ENCODE measurements around the gene SEPTIN12. TPM values are rescaled to one million over a fixed set of nuclear protein-coding genes. Genes with fewer than 3 reads are reported as not detected.

Gene SEPTIN12, protein sequence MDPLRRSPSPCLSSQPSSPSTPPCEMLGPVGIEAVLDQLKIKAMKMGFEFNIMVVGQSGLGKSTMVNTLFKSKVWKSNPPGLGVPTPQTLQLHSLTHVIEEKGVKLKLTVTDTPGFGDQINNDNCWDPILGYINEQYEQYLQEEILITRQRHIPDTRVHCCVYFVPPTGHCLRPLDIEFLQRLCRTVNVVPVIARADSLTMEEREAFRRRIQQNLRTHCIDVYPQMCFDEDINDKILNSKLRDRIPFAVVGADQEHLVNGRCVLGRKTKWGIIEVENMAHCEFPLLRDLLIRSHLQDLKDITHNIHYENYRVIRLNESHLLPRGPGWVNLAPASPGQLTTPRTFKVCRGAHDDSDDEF
- not detected for total RNA-seq (2021; ENCODE audit: unreplicated experiment)
- polyA plus RNA-seq (2012; ENCODE audit: insufficient read length) = not detected
- Bru-seq, nascent RNA = percentile 3 among the genes with signal in this experiment
- BruChase-seq, experiment 1, labeled RNA remaining after a 2-hour chase = not detected
- BruChase-seq, experiment 2, labeled RNA remaining after a 6-hour chase = percentile 28 among the genes with signal in this experiment
- long read RNA-seq = 0 reads

DNA sequence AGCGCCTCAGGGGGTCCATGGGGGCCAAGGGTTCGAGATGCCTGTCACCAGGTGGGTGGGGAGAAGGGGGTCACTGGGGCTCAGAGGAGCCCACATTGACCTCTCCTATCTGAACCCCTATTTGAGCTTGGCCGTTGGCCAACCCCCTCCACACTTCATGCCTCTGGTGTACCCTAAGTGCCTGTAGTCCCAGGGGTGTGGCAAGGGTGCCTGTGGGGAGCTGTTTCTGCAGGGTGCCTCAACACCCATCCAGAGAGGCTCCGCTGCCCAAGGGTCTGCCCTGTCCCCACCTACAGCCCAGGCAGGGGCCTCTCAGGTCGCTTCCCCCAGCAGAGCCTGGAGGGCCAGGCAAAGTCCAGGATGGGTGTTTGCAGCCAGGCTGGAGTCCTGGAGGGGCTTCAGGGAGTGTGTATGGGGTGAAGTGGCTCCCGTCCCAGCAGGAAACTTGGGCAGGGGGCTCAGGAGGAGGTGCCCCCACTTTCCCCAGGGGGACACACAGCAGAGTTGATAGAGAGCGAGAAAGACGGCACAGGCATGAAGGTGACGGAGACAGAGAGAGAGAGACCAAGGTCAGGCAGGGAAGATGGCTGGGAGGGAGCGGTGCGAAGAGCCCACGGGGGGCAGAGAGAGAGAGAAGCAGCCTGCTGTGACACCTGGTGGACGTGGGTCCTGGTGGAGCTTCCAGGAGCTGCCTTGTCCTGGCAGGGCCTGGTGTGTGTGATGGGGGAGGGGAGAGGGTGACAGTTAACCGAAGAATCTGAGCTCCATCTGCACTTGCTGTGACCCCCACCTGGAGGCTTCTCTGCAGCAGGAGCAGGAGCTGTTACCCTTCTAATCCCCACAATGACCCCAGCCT, at the start of gene SEPTIN12:
TSS of gene SEPTIN12 (minus strand) at position 719 of the 856 bp plus-strand sequence. CDS start at position 19, 700 bp downstream.
- no peak within 1 kb of the TSS for H3K4me3 ChIP-seq (ENCODE audit: low read depth in 2 of 2, low read length in 2 of 2)
- no peak within 1 kb of the TSS for H3K27ac ChIP-seq (ENCODE audit: low read length)
- H3K4me1 ChIP-seq (ENCODE audit: control insufficient read depth, insufficient read depth, low read length) = peaks cover 8% of the 10 kb centered on the region; the same call in 1 of the 2 replicates
- TF ChIP-seq, protein P1, sequence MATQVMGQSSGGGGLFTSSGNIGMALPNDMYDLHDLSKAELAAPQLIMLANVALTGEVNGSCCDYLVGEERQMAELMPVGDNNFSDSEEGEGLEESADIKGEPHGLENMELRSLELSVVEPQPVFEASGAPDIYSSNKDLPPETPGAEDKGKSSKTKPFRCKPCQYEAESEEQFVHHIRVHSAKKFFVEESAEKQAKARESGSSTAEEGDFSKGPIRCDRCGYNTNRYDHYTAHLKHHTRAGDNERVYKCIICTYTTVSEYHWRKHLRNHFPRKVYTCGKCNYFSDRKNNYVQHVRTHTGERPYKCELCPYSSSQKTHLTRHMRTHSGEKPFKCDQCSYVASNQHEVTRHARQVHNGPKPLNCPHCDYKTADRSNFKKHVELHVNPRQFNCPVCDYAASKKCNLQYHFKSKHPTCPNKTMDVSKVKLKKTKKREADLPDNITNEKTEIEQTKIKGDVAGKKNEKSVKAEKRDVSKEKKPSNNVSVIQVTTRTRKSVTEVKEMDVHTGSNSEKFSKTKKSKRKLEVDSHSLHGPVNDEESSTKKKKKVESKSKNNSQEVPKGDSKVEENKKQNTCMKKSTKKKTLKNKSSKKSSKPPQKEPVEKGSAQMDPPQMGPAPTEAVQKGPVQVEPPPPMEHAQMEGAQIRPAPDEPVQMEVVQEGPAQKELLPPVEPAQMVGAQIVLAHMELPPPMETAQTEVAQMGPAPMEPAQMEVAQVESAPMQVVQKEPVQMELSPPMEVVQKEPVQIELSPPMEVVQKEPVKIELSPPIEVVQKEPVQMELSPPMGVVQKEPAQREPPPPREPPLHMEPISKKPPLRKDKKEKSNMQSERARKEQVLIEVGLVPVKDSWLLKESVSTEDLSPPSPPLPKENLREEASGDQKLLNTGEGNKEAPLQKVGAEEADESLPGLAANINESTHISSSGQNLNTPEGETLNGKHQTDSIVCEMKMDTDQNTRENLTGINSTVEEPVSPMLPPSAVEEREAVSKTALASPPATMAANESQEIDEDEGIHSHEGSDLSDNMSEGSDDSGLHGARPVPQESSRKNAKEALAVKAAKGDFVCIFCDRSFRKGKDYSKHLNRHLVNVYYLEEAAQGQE (IDR thresholded peaks at IDR 0.05; ENCODE audit: insufficient read depth in 1 of 2, low read depth in 2 of 2, low read length in 1 of 2) = no peak
- TF ChIP-seq SIN3A (IDR thresholded peaks at IDR 0.05; ENCODE audit: borderline replicate concordance, insufficient read depth, low read depth, low read length) (no peak), TCF7L2 (IDR thresholded peaks at IDR 0.05; ENCODE audit: low read depth, low read length) (no peak), POLR2AphosphoS5 (IDR thresholded peaks at IDR 0.05; ENCODE audit: low read depth, low read length) (no peak)
- DNase-seq (ENCODE audit: low read depth, low spot score) (no peak), ATAC-seq (no peak)
- ChIA-PET CTCF (no interaction called here), POLR2A (no interaction called here)
- in situ Hi-C loops (cut with HindIII; ENCODE audit: low pct_unique_long_range_greater_than_20kb, low sequenced_read_pairs) = no loop called here
- H3K9me3 ChIP-seq (ENCODE audit: control insufficient read depth, insufficient read depth, low read depth, low read length) = no peaks in the 10 kb centered on the region
- intact Hi-C loops (cut with micrococcal nuclease; ENCODE audit: unreplicated experiment) = no loop called here
- no peaks in the 10 kb centered on the region for H3K36me3 ChIP-seq (ENCODE audit: control insufficient read depth, insufficient read depth, low read length)
- H3K27me3 ChIP-seq (ENCODE audit: control insufficient read depth, insufficient read depth, low read length) = no peaks in the 10 kb centered on the region
- no TSS peak for BruUV-seq (replicated peaks)

DNA sequence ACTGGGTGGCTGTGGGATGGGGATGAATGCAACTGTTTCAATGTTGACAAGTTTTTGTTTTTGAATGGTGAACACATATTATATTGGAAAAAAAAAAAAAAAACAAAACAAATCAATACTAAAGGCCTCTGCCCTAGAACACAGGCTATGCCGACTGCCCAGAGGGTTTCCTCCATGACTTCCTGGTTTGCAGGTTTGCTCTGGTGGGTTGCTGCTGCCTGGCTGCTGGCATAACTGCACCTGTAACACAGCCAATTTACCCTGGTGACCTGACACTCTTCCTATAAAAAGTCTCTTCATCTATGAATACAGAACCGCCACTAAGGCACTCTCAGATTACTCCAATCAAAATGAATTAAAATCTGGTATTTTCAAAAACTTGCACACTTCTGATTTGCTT, 48.6 kb upstream of the SEPTIN12 start:
- intact Hi-C loops (cut with micrococcal nuclease; ENCODE audit: unreplicated experiment) = no loop called here
- in situ Hi-C loops (cut with HindIII; ENCODE audit: low pct_unique_long_range_greater_than_20kb, low sequenced_read_pairs) = no loop called here
- Histone ChIP-seq H3K4me3 (ENCODE audit: low read depth in 2 of 2, low read length in 2 of 2) (no peak overlapping the region), H3K27me3 (ENCODE audit: control insufficient read depth, insufficient read depth, low read length) (no peaks in the 10 kb centered on the region), H3K4me1 (ENCODE audit: control insufficient read depth, insufficient read depth, low read length) (no peaks in the 10 kb centered on the region), H3K9me3 (ENCODE audit: control insufficient read depth, insufficient read depth, low read depth, low read length) (no peaks in the 10 kb centered on the region), H3K36me3 (ENCODE audit: control insufficient read depth, insufficient read depth, low read length) (peaks cover 33% of the 10 kb centered on the region), H3K27ac (ENCODE audit: low read length) (no peak overlapping the region)
- no peak for DNase-seq (ENCODE audit: low read depth, low spot score)
- CTCF ChIA-PET = no interaction called here
- TF ChIP-seq POLR2AphosphoS5 (IDR thresholded peaks at IDR 0.05; ENCODE audit: low read depth, low read length) (no peak), TCF7L2 (IDR thresholded peaks at IDR 0.05; ENCODE audit: low read depth, low read length) (no peak)
- TF ChIP-seq, protein P2, sequence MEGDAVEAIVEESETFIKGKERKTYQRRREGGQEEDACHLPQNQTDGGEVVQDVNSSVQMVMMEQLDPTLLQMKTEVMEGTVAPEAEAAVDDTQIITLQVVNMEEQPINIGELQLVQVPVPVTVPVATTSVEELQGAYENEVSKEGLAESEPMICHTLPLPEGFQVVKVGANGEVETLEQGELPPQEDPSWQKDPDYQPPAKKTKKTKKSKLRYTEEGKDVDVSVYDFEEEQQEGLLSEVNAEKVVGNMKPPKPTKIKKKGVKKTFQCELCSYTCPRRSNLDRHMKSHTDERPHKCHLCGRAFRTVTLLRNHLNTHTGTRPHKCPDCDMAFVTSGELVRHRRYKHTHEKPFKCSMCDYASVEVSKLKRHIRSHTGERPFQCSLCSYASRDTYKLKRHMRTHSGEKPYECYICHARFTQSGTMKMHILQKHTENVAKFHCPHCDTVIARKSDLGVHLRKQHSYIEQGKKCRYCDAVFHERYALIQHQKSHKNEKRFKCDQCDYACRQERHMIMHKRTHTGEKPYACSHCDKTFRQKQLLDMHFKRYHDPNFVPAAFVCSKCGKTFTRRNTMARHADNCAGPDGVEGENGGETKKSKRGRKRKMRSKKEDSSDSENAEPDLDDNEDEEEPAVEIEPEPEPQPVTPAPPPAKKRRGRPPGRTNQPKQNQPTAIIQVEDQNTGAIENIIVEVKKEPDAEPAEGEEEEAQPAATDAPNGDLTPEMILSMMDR (IDR thresholded peaks at IDR 0.05) = no peak
- no peak for ATAC-seq
- POLR2A ChIA-PET = no interaction called here
- no TSS peak for BruUV-seq (replicated peaks)

All from Panc1 (cell line).